ENCODE measurements around the gene PLEKHA5.

- TF ChIP-seq CTCF (IDR thresholded peaks at IDR 0.05) (no peak), POLR2A (IDR thresholded peaks at IDR 0.05) (no peak)
These were observed 181.6 kb downstream of the PLEKHA5 start for GRCh38 chr12:19311165-19311564.

All from body of pancreas (tissue), 4 donors.